Left renal cortex interstitium (tissue), 4 donors: ENCODE measurements around the gene SCRT2. TPM values are rescaled to one million over a fixed set of nuclear protein-coding genes. Genes with fewer than 3 reads are reported as not detected.
A peak's percentile ranks its signal among the peaks of the same experiment; 100 is the strongest.

Source experiments
- DNase-seq, 4 donors: peaks; one replicate each; pipeline ENCODE4 v3.0.0-alpha.2; 2013; ENCODE audit warnings: low read depth in 4 of 4, low spot score in 2 of 4, missing footprints in 1 of 4
- polyA plus RNA-seq, 4 donors: library from polyadenylated mRNA; unstranded; fragments of 120-200 nt; gene quantifications; one replicate each; pipeline ENCODE4 v1.2.1, GENCODE V29; 2013; ENCODE audit not compliant: insufficient read length in 4 of 4

The SCRT2 gene
- polyA plus RNA-seq, 4 donors: 0.07 to 0.17 (median 0.08) TPM; not detected in 1

DNA sequence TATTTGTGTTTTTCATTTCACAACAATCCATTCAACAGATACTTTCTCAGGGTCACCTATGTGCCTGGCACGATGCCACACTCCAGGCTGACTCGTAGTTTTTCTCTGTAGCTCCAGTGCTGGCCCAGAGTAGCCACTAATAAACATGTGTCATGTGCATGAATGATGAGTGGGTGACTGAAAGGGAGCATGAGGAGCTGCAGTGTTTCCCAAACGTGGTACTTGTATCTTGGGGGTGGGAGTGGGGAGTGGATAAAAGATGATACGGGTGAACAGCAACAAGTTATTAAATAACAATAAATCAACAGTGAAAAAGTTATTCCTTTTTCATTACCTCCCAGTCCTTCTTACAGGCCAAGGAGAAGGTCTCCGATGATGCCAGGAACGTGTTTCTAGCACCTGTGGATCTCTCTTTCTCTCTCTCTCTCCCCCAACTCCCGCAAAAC is 39.7 kb downstream of the SCRT2 start:
- no peak for DNase-seq

DNA sequence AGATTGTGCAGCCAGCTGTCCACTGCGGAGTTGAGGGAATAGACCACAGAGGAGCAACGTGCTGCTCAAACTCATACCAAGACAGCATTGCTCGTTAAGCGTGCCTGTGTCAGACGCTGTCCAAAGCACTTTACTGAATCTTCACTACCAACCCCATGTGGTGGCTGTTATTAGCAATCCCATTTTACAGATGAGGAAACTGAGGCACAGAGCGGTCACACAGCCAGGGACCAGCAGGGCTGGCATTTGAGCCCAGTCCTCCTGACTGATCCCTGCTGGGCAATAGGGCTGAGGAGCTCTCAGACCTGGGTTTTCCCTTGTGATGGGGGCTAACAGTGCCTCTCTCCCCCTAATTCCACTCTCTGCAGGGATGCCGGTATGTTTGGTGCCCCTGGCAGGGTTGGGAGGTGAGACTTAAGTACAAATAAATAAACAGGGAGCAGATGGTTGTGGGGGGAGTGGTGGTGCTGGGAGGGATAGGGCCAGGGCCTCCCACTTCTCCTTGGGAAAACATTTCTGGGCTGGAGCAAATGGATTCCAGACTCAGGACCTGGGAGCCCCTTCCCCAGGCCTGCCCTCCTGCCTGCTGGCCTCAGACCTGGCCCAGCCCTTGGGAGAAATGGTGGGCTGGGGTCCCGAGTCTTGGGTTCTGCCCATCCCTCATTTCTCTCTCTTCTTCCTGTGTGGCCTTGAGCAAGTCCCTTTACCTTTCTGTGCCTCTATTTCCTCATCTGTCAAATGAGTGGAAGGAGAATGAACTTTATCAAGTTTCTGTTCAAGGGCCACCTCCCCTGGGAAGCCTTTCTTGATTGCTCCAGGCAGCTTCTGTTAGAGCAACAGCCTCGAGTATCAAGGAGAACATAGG is 40.3 kb downstream of the SCRT2 start:
- DNase-seq: no peak

GRCh38 chr20:634148-634925 is 41.3 kb downstream of the SCRT2 start:
- DNase-seq: no peak

- DNase-seq: no peak
Observed at GRCh38 chr20:631101-631500, 44.5 kb downstream of the SCRT2 start.

DNA sequence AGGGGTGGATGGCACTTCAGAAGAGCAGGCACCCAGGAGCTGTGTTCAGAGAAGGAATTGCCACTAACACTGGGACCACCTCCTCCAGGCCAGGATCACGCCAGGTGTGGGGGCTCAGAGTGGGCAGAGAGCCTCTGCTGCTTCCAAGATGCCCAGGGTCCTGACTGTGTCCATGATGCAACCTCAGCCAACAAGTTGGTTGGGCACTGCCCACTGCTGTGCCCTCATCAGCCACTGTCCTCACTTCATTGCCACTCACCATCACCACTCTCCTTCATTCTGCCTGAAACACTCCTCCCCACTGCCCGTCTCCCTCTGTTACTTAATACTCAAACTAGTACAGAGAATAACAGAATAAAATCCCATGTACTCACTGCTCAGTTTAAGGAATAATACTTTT is 49.0 kb downstream of the SCRT2 start:
- DNase-seq: no peak

GRCh38 chr20:625360-625932 is 50.2 kb downstream of the SCRT2 start:
- DNase-seq: no peak

DNA sequence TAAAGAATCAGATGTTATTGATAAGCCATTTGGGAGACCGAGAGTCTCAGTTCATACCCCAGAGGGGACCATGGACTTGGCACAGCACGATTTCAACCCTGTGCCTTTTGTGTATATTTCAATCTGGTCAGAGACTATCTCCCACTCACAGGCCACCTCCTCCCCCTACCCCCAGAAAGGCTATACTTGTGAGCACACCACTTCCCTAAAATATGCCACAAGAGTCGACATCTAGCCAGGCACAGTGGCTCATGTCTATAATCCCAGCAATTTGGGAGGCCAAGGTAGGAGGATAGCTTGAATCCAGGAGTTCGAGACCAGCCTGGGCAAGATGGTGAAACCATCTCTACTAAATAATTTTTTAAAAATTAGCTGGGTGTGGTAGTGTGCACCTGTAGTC is 51.9 kb downstream of the SCRT2 start:
- DNase-seq: no peak

DNA sequence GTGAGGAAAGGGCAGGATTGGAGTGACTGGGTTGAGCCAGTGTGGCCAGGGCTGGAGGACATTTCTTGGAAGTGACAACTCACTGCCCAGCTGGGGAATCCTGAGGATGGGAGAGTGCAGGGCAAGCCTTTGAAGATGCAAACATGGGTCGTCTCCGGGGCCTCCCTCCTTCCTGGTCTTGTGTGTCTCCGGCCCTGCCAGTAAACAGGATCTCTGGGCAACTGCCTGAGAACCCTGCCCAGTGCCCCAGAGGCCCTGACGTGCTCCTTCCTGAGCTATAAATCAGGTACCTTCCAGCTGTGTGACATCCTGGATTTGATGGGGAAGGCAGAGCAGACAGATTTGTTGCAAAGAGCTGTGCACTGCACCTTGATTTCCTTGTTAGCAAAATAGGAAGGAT is 52.6 kb downstream of the SCRT2 start:
- no peak for DNase-seq

- DNase-seq: no peak
Observed at GRCh38 chr20:622161-622560, 53.4 kb downstream of the SCRT2 start.

DNA sequence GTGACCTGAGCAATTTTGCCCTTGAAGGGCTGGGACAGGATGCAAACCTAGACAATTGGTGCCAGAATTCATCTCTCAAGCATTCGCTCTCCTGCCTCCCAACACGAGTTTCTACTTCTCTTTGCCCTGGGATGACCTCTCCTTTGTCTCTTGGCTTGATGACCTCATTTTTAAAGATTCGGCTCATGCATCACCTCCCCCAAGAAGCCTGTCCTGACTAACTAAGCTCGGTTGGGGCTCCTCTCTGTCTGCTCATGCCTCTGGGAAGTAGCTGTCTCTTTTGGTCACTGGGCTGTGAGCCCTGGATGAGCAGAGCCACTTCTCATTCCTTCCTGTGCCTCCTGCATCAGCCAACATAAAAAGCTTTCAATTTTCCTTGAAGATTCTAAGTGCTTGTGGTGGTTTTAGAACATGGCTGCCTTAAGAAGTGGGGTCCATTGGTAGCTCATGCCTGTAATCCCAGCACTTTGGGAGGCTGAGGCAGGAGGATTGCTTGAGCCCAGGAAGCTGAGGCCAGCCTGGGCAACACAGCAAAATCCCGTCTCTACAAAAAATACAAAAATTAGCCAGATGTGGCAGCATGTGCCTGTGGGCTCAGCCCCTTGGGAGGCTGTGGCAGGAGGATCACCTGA is 54.4 kb downstream of the SCRT2 start:
- no peak for DNase-seq

- no peak for DNase-seq
Observed at GRCh38 chr20:620246-620645, 55.4 kb downstream of the SCRT2 start.

GRCh38 chr20:618980-619379 is 56.6 kb downstream of the SCRT2 start:
- DNase-seq: no peak

GRCh38 chr20:617934-618690 is 57.5 kb downstream of the SCRT2 start:
- DNase-seq: no peak

GRCh38 chr20:615514-615913 is 60.1 kb downstream of the SCRT2 start:
- no peak for DNase-seq

DNA sequence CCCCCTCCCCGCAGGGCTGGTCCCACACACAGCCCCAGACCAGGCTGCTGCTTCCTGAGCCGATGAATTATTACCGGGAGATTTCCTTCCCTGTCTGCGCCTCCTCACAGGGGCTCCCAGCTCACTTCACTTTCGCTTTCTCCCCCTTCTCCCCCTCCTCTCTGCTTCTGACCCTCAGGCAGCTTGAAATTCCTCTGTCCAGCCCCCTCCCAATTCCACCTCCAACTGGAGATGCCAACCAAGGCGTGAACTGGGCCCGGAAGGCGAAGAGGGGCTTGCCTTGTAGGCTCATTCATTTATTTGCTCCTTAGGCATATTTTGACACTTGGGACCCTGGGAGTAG is 63.8 kb downstream of the SCRT2 start:
- DNase-seq: peak in 2 of 4 donors; percentile 55 to 59

Other genes starting within 250 kb of the SCRT2 start
- 10 to 100 TPM; 29.0 to 38.3 (median 32.9) TPM for gene TBC1D20, start 213.3 kb downstream of the SCRT2 start, polyA plus RNA-seq
- gene CSNK2A1, start 132.0 kb downstream of the SCRT2 start, polyA plus RNA-seq: 100 to 1,000 TPM; 127 to 158 (median 142) TPM
- gene TCF15, start 65.5 kb downstream of the SCRT2 start, polyA plus RNA-seq: 1 to 10 TPM; 1.0 to 2.6 (median 1.5) TPM
- gene SRXN1, start 22.6 kb downstream of the SCRT2 start, polyA plus RNA-seq: 10 to 100 TPM; 10.4 to 15.1 (median 13.1) TPM
- 1 to 10 TPM; 3.4 to 6.6 (median 4.2) TPM for gene SLC52A3, start 92.7 kb upstream of the SCRT2 start, polyA plus RNA-seq
- 10 to 100 TPM in 2 of 4 donors, 1 to 10 TPM in 2; 6.5 to 13.1 (median 9.7) TPM for gene FAM110A, start 157.9 kb upstream of the SCRT2 start, polyA plus RNA-seq
- under 1 TPM; 0.17 to 0.40 (median 0.25) TPM for gene ANGPT4, start 240.5 kb upstream of the SCRT2 start, polyA plus RNA-seq